Measurements from ENCODE around the gene EDARADD.

DNA sequence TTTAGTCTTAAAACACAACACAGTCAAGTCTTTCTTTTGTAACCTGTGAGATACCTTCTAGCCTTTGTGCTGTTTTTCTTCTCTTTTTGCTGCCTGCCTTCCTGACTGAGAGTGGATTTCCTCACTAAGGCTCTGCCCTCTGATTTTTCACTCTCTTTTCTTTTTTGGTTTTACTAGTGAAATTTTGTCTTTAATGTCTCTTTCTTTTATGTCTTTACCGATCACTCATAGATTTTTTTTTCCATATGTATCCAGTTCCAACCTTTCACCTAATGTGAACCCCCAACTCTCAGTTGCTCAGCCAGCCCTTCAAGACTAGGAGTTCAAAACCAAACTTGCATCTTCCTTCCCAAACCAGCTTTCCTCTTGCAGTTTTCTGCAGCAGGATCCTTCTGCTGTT, 136.2 kb downstream of the EDARADD start:
- TF ChIP-seq GATA2 (IDR thresholded peaks at IDR 0.05; ENCODE audit: low read depth, low read length) (no peak), GATA3 (IDR thresholded peaks at IDR 0.05; ENCODE audit: low read depth, low read length) (no peak)

Data from SH-SY5Y (cell line).